Loucy (cell line): ENCODE results near the gene MRPL19.

Experiments used
- H2AFZ ChIP-seq: fragments of 200-600 bp; sonication (generic); 2 replicates; pipeline ENCODE4 v1.6.0; 2016; ENCODE audit warnings: antibody characterized with exemption, mild to moderate bottlenecking, low read length, moderate library complexity
- H3F3A ChIP-seq: fragments of 200-600 bp; 2 replicates; pipeline ENCODE4 v1.6.0; 2016; ENCODE audit warnings: antibody characterized with exemption, low read depth, mild to moderate bottlenecking
- H3K27me3 ChIP-seq: fragments of 200-600 bp; sonication (generic); 2 replicates; pipeline ENCODE4 v1.6.1; 2014; ENCODE audit warnings: low read length, mild to moderate bottlenecking; ENCODE audit not compliant: insufficient read depth, poor library complexity, severe bottlenecking
- H3K36me3 ChIP-seq: fragments of 200-600 bp; sonication (generic); 2 replicates; pipeline ENCODE4 v1.6.1; 2016; ENCODE audit warnings: low read length; ENCODE audit not compliant: insufficient read depth
- H3K4me1 ChIP-seq: fragments of 200-600 bp; sonication (generic); 2 replicates; pipeline ENCODE4 v1.5.1; 2014; ENCODE audit warnings: low read length, mild to moderate bottlenecking; ENCODE audit not compliant: insufficient read depth, poor library complexity, severe bottlenecking
- H3K4me2 ChIP-seq: fragments of 200-600 bp; sonication (generic); 2 replicates; pipeline ENCODE4 v1.6.0; 2014; ENCODE audit warnings: antibody characterized with exemption, low read length, low read depth, mild to moderate bottlenecking; ENCODE audit not compliant: poor library complexity, severe bottlenecking
- H3K4me3 ChIP-seq: fragments of 200-600 bp; sonication (generic); 2 replicates; pipeline ENCODE4 v1.5.1; 2014; ENCODE audit warnings: low read length, mild to moderate bottlenecking, mixed read lengths; ENCODE audit not compliant: poor library complexity, severe bottlenecking
- H3K79me2 ChIP-seq: fragments of 200-600 bp; sonication (generic); 2 replicates; pipeline ENCODE4 v1.6.1; 2014; ENCODE audit warnings: low read length; ENCODE audit not compliant: insufficient read depth
- H3K9ac ChIP-seq: fragments of 200-600 bp; sonication (generic); 2 replicates; pipeline ENCODE4 v1.6.0; 2014; ENCODE audit warnings: mild to moderate bottlenecking, low read depth, low read length, moderate library complexity; ENCODE audit not compliant: poor library complexity, severe bottlenecking
- H3K9me2 ChIP-seq: fragments of 200-600 bp; sonication (generic); replicated peaks from 2 replicates; pipeline ENCODE4 v1.6.1; 2016; ENCODE audit warnings: low read depth, low read length, mixed read lengths
- H3K9me3 ChIP-seq: fragments of 200-600 bp; sonication (generic); 2 replicates; pipeline ENCODE4 v1.6.1; 2014; ENCODE audit warnings: mild to moderate bottlenecking, antibody characterized with exemption, low read length, low read depth; ENCODE audit not compliant: insufficient read depth
- H4K20me1 ChIP-seq: fragments of 200-600 bp; sonication (generic); 2 replicates; pipeline ENCODE4 v1.6.0; 2014; ENCODE audit warnings: antibody characterized with exemption, low read length, mild to moderate bottlenecking; ENCODE audit not compliant: insufficient read depth, poor library complexity, severe bottlenecking
- CTCF ChIP-seq: fragments of 200-600 bp; sonication (generic); conservative IDR thresholded peaks from 2 replicates; pipeline ENCODE4 v1.5.1; 2014; ENCODE audit warnings: mild to moderate bottlenecking, antibody characterized with exemption, low read length
- EZH2phosphoT487 ChIP-seq: fragments of 200-600 bp; IDR thresholded peaks from 2 replicates; pipeline ENCODE4 v1.6.1; 2018; ENCODE audit warnings: antibody characterized with exemption, mild to moderate bottlenecking, moderate library complexity, borderline replicate concordance

The MRPL19 gene

GRCh38 chr2:75632813-75633212 lies 13.8 kb upstream of the MRPL19 start:
- Histone ChIP-seq H2AFZ (no peak overlapping the region), H3K36me3 (no peaks in the 10 kb centered on the region), H3F3A (no peaks in the 10 kb centered on the region), H3K9me3 (no peaks in the 10 kb centered on the region), H3K9ac (no peak overlapping the region), H3K27me3 (no peaks in the 10 kb centered on the region), H3K79me2 (no peaks in the 10 kb centered on the region), H4K20me1 (no peaks in the 10 kb centered on the region), H3K4me2 (no peak overlapping the region), H3K4me1 (no peaks in the 10 kb centered on the region), H3K9me2 (no peaks in the 10 kb centered on the region), H3K4me3 (no peak overlapping the region)
- TF ChIP-seq EZH2phosphoT487 (no peak), CTCF (no peak)

GRCh38 chr2:75633620-75634019 lies 13.0 kb upstream of the MRPL19 start:
- Histone ChIP-seq H3K79me2 (no peaks in the 10 kb centered on the region), H3K4me2 (no peak overlapping the region), H3K4me3 (no peak overlapping the region), H3K9me2 (no peaks in the 10 kb centered on the region), H3K36me3 (no peaks in the 10 kb centered on the region), H3K9ac (no peak overlapping the region), H3K9me3 (no peaks in the 10 kb centered on the region), H3K27me3 (no peaks in the 10 kb centered on the region), H3K4me1 (no peaks in the 10 kb centered on the region), H2AFZ (no peak overlapping the region), H4K20me1 (no peaks in the 10 kb centered on the region), H3F3A (no peaks in the 10 kb centered on the region)
- TF ChIP-seq CTCF (no peak), EZH2phosphoT487 (no peak)

- no peaks in the 10 kb centered on the region for H3K36me3 ChIP-seq
- H2AFZ ChIP-seq: no peak overlapping the region
- H3K79me2 ChIP-seq: no peaks in the 10 kb centered on the region
- H3K9me3 ChIP-seq: no peaks in the 10 kb centered on the region
- no peaks in the 10 kb centered on the region for H3K27me3 ChIP-seq
- no peaks in the 10 kb centered on the region for H3F3A ChIP-seq
- H3K9ac ChIP-seq: no peak overlapping the region
- TF ChIP-seq CTCF: no peak
- no peak for TF ChIP-seq EZH2phosphoT487
- no peaks in the 10 kb centered on the region for H4K20me1 ChIP-seq
- no peak overlapping the region for H3K4me3 ChIP-seq
- no peaks in the 10 kb centered on the region for H3K9me2 ChIP-seq
- H3K4me1 ChIP-seq: no peaks in the 10 kb centered on the region
- no peak overlapping the region for H3K4me2 ChIP-seq
Observed at GRCh38 chr2:75634945-75635344, 11.6 kb upstream of the MRPL19 start.
